Hepatic stellate cell (primary cell): Measurements from ENCODE around the gene SEMA4G.
"Not testable (repeated sequence)": the region's sequence is repeated elsewhere in the genome, so short reads cannot be mapped to it uniquely, and the experiment has no call there.

Experiments
- DNase-seq: peaks from one replicate; pipeline ENCODE4 v3.0.0; 2011; ENCODE audit warnings: low spot score

The SEMA4G gene

GRCh38 chr10:100970914-100971811, 1.9 kb downstream of the SEMA4G start:
- no peak for DNase-seq

GRCh38 chr10:100972115-100972903, 3.0 kb downstream of the SEMA4G start:
- no peak for DNase-seq

GRCh38 chr10:100972904-100973535, 3.7 kb downstream of the SEMA4G start:
- no peak for DNase-seq

GRCh38 chr10:100975397-100975796, 6.1 kb downstream of the SEMA4G start:
- not testable (repeated sequence) for DNase-seq

GRCh38 chr10:100976906-100977305, 7.6 kb downstream of the SEMA4G start:
- DNase-seq, result no peak

GRCh38 chr10:100977436-100977835, 8.1 kb downstream of the SEMA4G start:
- DNase-seq, result no peak

GRCh38 chr10:100978121-100978900, 9.0 kb downstream of the SEMA4G start:
- DNase-seq, result no peak

GRCh38 chr10:100978901-100979195, 9.5 kb downstream of the SEMA4G start:
- no peak for DNase-seq

- DNase-seq, result no peak
These were observed 10.5 kb downstream of the SEMA4G start for GRCh38 chr10:100979791-100980272.

GRCh38 chr10:100980311-100980710, 11.0 kb downstream of the SEMA4G start:
- no peak for DNase-seq

GRCh38 chr10:100980711-100981110, 11.4 kb downstream of the SEMA4G start:
- no peak for DNase-seq

- DNase-seq, result no peak
These were observed 12.0 kb downstream of the SEMA4G start for GRCh38 chr10:100981178-100981772.

GRCh38 chr10:100982916-100983830, 13.9 kb downstream of the SEMA4G start:
- no peak for DNase-seq

GRCh38 chr10:100983868-100984671, 14.8 kb downstream of the SEMA4G start:
- DNase-seq, result no peak

- no peak for DNase-seq
These were observed 15.4 kb downstream of the SEMA4G start for GRCh38 chr10:100984672-100985177.

GRCh38 chr10:100985336-100985735, 16.0 kb downstream of the SEMA4G start:
- no peak for DNase-seq

- DNase-seq, result no peak
These were observed 17.3 kb downstream of the SEMA4G start for GRCh38 chr10:100986623-100986951.

- DNase-seq, result peak; percentile 95
These were observed 17.8 kb downstream of the SEMA4G start, which contains the start of the genes MRPL43 and TWNK for GRCh38 chr10:100986952-100987684. Gene MRPL43, minus strand, starts transcription at chr10:100987497. Its CDS starts 54 bp downstream, at chr10:100987443. Gene TWNK, plus strand, starts transcription at chr10:100987543. Its CDS starts 668 bp downstream, at chr10:100988211.

GRCh38 chr10:100987685-100988049, 18.4 kb downstream of the SEMA4G start:
- no peak for DNase-seq
